ENCODE data around the gene UGCG. TPM values are rescaled to one million over a fixed set of nuclear protein-coding genes. Genes with fewer than 3 reads are reported as not detected.

The UGCG gene
- total and polyA plus RNA-seq, 2 of the 8 experiments (the other 6 are each of a cell fraction or from before 2014, with no cell fraction given), result 14.9 to 34.0 TPM

GRCh38 chr9:111928359-111928720 is 31.7 kb downstream of the UGCG start:
- H3K18ac ChIP-seq (ENCODE audit: extremely low read depth, low read length), result no peak overlapping the region
- H3K79me1 ChIP-seq (ENCODE audit: low read depth, low read length), result no peaks in the 10 kb centered on the region
- H3K4me3 ChIP-seq (ENCODE audit: extremely low read depth in 1 of 4, insufficient read depth in 2 of 4, low read depth in 3 of 4, low read length in 4 of 4), result no peak overlapping the region
- H2BK5ac ChIP-seq (ENCODE audit: low read depth, low read length), result no peak overlapping the region
- no peak overlapping the region for H4K91ac ChIP-seq (replicated peaks; ENCODE audit: insufficient read length, low read length)
- TF ChIP-seq KDM5A (IDR thresholded peaks at IDR 0.05; ENCODE audit: low read length) (no peak), TCF12 (IDR thresholded peaks at IDR 0.05; ENCODE audit: low read depth, low read length) (no peak), HDAC6 (IDR thresholded peaks at IDR 0.05; ENCODE audit: low read depth, low read length) (no peak), SRF (IDR thresholded peaks at IDR 0.05; ENCODE audit: low read depth, low read length) (no peak), POU5F1 (IDR thresholded peaks at IDR 0.05; ENCODE audit: low read depth, low read length) (no peak), HDAC2 (IDR thresholded peaks at IDR 0.05; ENCODE audit: borderline replicate concordance in 1 of 2, low read depth in 2 of 2, low read length in 2 of 2) (no peak), TBP (IDR thresholded peaks at IDR 0.05; ENCODE audit: low read depth, low read length) (no peak)
- no peaks in the 10 kb centered on the region for H3K27me3 ChIP-seq (replicated peaks in 1 of 4; ENCODE audit: control insufficient read depth in 3 of 4, extremely low read depth in 1 of 4, insufficient read depth in 3 of 4, low read length in 3 of 4)
- no peak overlapping the region for H4K8ac ChIP-seq (ENCODE audit: extremely low read depth, insufficient read depth, low read length)
- no peaks in the 10 kb centered on the region for H3K4me1 ChIP-seq (replicated peaks in 1 of 4; ENCODE audit: control insufficient read depth in 3 of 4, insufficient read depth in 4 of 4, low read length in 3 of 4)
- H2BK20ac ChIP-seq (ENCODE audit: low read length), result no peak overlapping the region
- H3K56ac ChIP-seq (replicated peaks; ENCODE audit: insufficient read length, low read depth, low read length), result no peak overlapping the region
- FAIRE-seq, result no peak
- H2BK15ac ChIP-seq (ENCODE audit: low read length), result no peak overlapping the region
- H4K5ac ChIP-seq (ENCODE audit: insufficient read length, low read depth, low read length), result no peak overlapping the region
- H3K4me2 ChIP-seq (ENCODE audit: insufficient read depth in 1 of 2, low read depth in 2 of 2, low read length in 2 of 2), result no peak overlapping the region
- peaks cover 2 to 48% (median 15%) of the 10 kb centered on the region in 4 experiments; a peak in 5 of 8 replicates for H3K36me3 ChIP-seq (ENCODE audit: control insufficient read depth in 2 of 4, insufficient read depth in 4 of 4, low read length in 3 of 4)
- no peak for DNase-seq (ENCODE audit: low read depth in 1 of 2, low spot score in 2 of 2)
- H3K9me3 ChIP-seq (ENCODE audit: insufficient read depth in 2 of 2, low read depth in 1 of 2, low read length in 1 of 2), result no peaks in the 10 kb centered on the region
- no peak overlapping the region for H3K4ac ChIP-seq (replicated peaks; ENCODE audit: insufficient read length, low read depth, low read length)
- H3K23me2 ChIP-seq (ENCODE audit: low read depth, low read length), result no peaks in the 10 kb centered on the region
- H2AFZ ChIP-seq (ENCODE audit: low read length), result no peak overlapping the region
- no peak overlapping the region for H3K14ac ChIP-seq (ENCODE audit: insufficient read length)
- ChIA-PET POLR2A (ENCODE audit: partially characterized antibody) (no interaction called here), CTCF (ENCODE audit: partially characterized antibody) (interaction anchor here (0.9 to 1.1 kb wide), 2 partner anchors 12 to 146 kb away, joined by 3 read pairs; no protein-coding TSS in a partner anchor)
- H3K23ac ChIP-seq (ENCODE audit: insufficient read length), result no peak overlapping the region
- H2BK12ac ChIP-seq (ENCODE audit: low read depth, low read length), result no peak overlapping the region
- no peak overlapping the region for H3K9ac ChIP-seq (replicated peaks in 1 of 4; ENCODE audit: extremely low read depth in 1 of 4, low read depth in 3 of 4, low read length in 3 of 4)
- no peaks in the 10 kb centered on the region for H3K79me2 ChIP-seq (ENCODE audit: control insufficient read depth in 1 of 2, insufficient read depth in 2 of 2, low read length in 2 of 2)
- H2AK5ac ChIP-seq (ENCODE audit: low read depth, low read length), result no peak overlapping the region
- H4K20me1 ChIP-seq (replicated peaks in 1 of 2; ENCODE audit: control insufficient read depth in 1 of 2, insufficient read depth in 2 of 2, low read length in 2 of 2), result no peaks in the 10 kb centered on the region
- H3K27ac ChIP-seq (ENCODE audit: low read depth, low read length), result no peak overlapping the region
- no peak overlapping the region for H2BK120ac ChIP-seq (replicated peaks; ENCODE audit: low read depth, low read length)

All from H1 (cell line).